HG03045 (cell line): ENCODE measurements around the gene CCDC88C.
A peak's percentile ranks its signal among the peaks of the same experiment; 100 is the strongest.
"Not testable (repeated sequence)": the region's sequence is repeated elsewhere in the genome, so short reads cannot be mapped to it uniquely, and the experiment has no call there.

Experiments
- ATAC-seq: cut with Tn5 transposase; IDR thresholded peaks from one replicate; pipeline ENCODE4 v1.9.1; 2021; ENCODE audit warnings: mild to moderate bottlenecking, moderate library complexity; ENCODE audit not compliant: unreplicated experiment

CCDC88C gene

DNA sequence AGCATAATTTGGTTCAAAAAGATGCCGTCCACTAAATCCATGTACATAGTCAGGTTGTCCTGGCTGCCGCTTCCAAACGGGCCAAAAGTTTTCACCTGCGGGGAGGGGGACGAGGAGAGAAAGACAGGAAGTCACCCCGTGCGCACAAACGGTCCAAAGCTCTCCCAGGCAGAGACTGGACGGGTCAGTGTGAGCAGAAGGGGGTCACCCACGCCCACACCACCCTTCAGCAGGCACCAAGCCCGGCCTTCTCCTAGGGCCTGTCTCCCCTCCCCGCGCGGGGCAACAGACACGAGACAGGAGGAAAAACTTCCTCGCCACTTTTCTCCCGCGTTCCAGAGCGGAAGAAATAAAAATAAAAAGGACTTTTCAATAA, 888 bp downstream of the CCDC88C start:
- ATAC-seq = no peak

DNA sequence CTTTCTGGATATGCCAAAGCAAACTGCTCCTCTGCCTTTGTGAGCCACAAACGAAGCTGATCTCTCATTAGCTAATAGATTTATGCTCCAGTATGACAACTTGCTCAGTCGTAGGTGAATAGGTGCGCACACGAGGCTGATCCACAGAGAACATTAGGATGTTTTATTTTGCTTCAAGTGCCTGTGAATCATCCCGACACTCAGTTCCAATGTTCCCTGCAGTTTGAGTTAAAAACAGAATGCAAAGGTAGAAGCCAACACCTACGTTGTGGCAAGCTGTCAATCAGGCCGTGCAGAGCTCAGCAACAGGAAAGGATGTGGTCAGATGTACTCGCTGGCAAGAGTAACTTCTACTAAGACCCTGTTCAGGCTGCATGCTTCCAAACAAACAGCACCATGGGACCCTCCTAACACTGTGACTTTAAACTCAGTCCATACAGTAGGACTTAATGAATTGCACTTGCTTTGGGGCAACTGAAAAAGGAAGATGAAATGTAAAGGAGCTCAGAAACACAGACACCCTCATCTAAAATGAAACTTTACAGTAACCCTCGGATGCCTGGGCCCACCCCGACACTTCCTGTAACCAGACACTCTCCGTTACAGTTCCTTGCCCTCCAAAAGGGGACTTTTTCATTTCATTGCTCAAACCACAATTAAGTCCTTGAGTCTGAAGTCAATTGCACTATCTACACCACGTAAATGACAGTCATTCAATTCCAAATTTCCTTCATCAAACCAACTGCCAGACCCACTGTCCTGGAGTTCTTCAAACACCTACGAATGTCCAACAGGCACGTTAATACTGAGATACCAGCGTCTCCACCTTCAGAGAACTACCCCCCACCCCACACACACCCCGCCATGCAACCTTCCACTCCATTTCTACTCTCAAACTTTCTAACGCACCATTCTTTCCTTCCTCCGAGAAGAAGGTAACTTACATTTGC, 1.6 kb downstream of the CCDC88C start:
- peak; percentile 45 for ATAC-seq

DNA sequence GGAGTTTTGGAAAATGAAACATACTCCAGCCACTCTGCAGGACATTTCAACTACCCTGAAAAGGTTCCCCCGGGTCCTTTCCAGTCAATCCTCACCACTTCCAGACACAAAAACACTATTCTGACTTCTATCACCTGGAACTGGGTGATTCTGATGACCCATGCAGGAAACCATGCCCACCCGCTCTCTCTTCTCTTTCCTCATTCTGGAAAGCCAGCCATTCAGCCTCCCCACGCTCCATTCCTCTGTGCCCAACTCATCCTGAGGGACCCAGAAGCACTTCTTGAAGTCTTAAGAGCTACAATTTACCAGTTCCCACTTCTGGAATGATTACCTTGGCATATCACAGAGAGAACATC, 3.2 kb downstream of the CCDC88C start:
- ATAC-seq = no peak

DNA sequence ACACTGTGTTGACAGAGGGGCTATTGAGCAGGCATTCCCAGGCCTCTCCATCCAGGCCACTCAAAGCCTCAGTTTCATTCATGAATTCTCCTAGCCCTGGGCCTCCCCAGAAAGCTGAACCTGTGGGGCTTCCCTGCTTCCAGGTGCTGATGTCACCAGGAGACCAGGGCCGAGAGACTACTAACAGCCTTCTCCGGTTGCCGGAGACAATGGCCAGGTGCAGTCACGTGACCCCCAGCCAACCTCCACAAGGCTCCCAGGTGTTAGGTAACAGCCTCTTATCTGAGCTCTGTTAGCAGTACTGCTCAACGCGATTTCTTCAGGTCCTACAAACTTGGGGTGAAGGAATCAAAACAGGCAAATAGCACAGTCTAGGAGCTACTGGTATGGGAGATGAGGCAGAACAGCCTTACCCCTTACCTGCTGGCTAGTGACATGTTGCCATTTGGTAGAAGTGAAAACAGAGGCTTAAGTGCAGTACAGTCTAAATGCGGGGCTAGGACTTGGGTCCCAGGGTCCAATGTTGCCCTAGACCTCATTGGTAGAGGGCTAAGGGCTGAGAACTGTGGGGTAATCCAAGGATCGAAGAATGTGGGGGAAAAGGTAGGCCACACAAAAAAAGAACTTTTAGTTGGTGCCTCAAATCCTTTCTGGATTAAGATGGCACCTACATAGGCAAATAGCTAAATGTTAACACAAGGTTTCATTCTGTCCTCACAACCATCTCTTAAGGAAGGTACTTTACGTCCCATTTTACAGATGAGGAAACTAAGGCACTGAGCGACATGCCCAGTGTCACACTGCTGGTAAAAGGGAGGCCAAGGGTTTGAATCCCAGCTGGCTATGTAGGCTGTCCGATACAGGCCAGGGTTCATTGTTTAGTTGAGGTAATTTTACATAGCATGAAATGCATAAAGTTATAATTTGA, 3.8 kb downstream of the CCDC88C start:
- ATAC-seq = no peak

DNA sequence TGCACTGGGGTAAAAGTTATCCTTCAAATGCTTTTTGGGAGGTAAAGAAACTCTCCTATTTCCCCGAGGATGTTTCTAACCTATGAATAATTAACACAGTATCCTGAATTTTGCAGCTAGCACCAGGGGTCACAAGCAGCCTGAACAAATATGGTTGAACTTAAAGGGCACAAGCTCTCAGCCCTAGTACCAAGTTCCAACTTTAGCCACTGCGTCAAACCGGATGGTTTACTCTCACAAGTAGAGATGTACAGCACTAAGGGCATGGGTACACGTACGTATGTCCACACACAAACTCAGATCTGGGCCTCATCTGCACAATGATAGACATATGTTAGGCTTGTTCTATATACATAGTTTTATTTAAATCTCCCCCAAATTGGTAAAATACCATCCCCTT, 4.7 kb downstream of the CCDC88C start:
- ATAC-seq = no peak

DNA sequence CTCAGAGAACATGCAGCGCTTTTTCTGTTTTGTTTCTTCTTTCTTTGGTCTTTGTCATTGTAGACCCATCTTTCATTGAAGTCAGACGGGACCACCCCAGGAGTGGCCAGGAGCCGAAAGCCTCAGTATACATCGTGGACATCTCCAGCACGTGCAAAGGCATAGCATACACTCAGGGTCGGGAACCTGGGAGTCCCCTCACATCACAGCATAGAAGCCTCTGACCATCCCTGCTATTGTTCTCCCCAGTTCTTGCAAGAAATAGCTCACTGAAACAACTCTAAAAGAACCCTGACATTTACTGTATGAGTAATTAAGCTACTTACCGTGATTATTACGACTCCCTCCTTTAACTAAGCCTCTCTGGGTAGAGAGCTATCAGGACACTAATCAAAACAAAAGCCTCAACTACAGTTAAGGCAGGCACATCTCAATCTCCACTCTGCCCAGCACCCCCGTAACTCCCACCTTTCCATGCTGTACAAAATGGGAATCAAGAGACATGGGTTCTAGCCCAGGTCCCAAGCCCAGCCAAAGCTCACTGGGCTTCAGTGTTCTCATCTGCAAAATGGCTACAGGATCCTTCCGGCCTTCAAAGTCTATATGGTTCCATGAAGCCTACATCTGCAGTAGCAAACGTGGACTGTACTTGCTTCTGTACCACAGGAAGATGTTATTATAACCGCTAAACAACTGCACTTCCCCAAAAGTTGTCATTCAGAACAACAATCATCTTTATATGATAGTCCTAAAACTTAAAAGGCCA, 6.7 kb downstream of the CCDC88C start:
- no peak for ATAC-seq

DNA sequence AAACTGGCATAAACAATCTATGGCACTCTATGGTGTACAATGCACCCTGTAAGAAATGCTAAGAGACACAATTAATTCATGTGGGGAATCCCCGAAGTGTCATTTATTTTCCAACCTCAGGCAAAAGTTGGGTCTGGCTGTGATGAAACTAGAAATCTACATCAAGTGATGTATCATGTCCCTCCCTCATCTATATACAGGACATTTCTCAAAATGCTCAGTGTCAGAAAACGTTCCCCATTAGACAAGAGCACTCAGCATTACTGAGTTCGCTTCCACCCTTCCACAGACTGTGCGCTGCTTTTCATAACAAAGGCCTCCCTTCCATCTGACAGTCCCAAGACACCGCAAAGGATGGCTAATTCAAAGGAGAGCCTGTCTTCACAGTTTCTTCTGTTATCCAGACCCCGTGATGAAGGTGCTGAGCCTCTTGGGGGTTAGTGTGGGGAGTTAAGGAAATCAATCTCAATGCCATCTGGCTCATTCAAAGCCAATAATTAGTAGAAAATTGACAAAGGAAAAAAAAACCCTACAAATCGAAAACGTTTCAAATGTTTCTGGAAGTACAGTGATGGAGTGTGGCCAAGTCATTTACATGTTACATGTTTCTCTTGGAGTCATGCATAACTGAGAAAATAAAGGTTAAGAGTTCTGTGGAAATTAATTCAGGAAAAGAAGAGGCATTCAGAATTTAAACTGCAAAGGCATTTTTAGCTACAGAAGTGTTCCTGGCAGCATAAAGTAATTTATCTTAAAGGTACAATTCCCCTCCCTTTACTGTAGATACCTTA, 7.5 kb downstream of the CCDC88C start:
- no peak for ATAC-seq

DNA sequence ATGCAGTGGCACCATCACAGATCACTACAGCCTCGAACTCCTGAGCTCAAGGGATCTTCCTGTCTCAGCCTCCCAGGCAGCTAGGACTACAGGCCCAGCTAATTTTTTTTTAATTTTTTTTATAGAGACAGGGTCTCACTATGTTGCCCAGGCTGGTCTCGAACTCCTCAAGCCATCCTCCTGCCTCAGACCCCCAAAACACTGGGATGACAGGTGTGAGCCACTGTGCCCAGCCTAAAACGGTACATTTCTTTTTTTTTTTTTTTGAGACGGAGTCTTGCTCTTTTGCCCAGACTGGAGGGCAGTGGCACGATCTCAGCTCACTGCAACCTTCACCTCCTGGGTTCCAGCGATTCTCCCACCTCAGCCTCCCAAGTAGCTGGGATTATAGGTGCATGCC, 8.4 kb downstream of the CCDC88C start:
- ATAC-seq = not testable (repeated sequence)

DNA sequence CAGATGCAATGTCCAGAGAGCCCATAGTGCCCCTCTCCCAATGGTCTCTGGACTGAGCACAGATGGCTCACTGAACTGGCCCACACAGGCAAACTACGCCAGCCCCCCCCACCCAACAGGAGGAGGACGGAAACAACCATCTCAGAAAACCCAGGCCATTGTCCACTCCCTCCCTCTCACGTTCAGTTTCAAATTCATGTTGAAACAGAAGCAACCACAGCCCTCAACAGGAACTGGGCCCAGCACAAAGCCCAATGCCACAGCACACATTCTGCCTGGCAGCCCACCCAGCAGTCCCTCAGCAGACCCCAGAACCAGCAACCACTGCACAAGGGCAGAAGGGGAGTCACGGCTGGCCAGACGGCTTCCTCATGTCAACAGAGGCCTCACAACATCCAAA, 10.6 kb downstream of the CCDC88C start:
- ATAC-seq = no peak

DNA sequence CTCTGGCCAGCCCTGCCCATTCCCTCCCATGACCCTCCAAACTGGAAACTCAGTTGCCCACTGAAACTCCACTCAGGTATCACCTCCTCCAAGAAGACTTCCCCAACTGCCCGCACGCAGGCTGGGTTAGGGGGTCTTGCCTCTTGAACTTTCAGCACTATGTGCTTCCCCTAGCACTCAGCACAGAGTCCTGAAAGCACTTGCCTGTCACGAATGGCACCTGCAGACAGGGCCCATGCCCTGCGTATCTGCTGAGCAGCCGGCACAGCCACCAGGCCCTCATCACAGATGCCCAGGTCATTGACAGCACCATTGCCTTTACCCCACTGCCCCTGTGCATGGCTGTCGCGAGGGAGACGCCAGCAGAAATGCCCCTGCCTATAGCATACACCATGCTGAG, 11.2 kb downstream of the CCDC88C start:
- no peak for ATAC-seq

DNA sequence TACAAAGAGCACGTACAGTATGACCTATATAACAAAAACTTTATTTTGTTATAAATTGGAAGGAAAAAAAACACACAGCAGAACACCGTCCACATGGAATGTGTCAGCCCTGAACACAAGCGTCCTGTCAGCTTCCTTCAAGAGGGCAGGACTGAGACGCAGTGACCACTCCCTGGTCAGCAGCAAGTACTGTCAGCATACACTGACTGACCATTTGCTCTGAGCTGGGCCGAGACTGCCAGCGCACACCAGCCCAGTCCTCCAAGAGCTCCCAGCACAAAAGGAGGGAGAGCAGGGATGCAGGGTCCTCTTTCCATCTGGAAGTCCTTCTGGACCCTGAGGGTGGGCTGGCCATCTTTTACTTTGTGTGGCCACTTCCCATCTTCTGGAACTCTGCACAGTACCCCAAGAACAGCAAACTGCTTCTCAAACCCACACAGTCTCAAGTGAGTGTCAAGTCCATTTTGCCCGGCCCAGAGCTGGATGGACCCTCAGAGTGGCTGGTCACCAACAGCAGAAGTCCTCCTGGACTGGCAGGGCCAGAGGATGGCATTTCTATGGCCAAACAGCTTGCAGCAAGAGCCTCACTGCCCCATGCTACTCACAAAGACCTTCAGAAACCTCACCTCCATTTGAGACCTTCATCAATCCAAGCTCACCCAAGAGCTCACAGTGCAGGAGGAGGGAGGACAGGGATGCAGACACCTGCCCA, 11.7 kb downstream of the CCDC88C start:
- no peak for ATAC-seq

DNA sequence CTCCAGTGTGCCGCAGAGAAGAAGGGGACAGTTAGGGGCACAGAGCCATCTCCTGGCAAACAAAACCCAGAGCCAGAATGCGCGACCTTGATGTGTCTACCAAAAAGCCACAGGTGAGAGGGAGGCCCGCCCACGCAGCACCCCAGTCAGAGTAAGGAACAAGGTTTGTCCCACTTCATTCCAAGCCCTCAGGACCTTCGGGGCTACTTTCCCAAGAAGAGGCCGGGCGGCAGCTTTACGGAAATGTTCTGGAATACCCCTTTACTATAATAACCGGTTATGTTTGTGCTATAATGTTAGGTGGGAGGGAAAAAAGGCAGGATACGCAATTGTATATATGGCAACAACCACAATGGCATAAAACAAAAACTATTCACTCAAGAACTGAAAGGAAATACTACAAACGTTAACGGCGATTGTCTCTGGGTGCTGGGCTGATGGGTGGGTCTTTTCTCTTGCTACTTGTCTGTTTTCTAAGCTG, 12.3 kb downstream of the CCDC88C start:
- ATAC-seq = no peak

DNA sequence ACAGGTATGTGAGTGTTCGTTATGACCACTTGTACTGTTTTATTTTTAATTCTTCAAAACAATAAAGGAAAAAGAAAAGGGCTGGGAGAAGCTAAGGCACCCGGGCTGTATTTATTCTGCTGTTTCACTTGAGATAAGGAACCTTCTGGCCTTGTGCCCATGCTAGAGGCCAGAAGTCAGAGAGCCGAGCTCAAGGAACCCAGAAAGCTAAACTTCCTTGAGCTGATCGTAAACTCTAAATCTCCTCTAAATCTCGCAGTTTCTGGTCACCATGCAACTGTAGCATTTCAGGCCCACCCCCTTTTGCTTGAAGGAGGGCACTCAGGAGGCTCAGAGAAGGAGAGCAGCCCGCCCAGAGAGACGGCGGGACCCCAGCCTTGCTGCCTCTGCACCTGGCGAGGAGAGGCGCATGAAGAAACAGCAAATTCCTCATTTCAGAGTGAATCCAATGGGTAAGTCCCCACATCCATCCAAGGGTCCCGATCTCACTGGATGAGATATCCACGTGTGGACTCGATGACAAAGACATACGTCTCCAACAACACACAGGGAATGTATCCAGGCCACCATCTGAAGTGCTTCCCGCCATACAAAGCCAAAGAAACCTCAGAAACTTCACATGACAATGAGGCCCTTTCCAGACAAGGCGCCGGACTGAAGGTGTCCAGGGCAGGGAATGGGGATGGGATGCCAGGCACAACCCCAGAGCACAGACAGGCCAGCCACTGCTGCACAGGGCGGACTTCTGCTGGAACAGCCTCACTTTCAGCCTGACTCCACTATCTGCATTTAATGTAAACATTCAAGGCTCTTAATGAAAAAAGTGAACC, 14.6 kb downstream of the CCDC88C start:
- ATAC-seq = no peak

DNA sequence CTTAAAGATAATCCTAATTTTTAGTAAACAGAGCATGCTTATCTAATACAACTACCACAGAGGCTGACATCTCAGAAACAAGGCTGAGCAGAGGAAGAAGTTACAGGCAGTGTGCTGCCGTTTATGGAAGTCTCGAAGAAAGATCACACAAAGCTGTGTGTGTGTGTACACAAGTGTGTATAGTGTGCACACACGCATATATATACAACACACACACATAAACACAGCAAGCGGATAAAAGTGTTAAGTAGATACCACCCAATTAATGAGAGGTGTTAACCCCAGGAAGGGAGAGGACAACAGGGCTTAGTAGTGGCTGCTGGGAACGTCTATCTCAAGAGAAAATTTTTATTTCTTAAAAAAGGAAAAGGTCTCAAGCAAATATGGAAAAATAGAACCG, 15.3 kb downstream of the CCDC88C start:
- ATAC-seq = no peak

DNA sequence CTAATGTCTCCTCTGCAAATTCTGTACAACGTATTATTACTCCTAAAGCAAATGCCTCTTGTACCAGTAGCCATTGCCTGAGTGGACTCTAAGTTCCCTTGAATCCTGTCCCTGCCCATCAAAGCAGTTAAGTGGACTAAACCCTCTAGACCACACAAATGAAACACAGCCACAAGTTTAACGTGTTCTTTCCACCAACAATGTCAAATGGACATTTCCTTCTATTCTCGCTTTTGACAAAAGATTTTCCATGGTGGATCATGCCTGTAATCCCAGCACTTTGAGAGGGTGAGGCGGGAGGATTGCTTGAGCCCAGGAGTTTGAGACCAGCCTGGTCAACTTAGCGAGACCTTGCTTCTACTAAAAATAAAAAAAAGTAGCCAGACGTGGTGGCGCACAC, 15.9 kb downstream of the CCDC88C start:
- no peak for ATAC-seq

DNA sequence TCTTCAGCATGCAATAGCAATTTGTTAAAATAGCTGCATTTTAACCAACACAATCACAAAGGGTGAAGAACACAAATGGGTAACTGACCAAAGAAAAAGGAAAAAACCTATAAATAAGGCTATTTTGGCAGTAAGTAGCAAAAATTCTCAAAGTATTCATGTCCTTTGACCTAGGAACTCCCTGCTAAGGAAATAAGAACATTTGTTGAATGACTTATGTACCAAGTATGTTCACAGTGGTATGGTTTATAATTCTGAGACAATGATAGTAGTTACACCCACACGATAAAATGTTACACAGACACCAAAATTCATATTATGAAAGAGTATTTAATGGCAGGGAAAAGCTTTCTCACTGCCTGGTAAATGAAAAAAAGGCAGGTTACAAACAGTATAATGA, 16.9 kb downstream of the CCDC88C start:
- no peak for ATAC-seq

DNA sequence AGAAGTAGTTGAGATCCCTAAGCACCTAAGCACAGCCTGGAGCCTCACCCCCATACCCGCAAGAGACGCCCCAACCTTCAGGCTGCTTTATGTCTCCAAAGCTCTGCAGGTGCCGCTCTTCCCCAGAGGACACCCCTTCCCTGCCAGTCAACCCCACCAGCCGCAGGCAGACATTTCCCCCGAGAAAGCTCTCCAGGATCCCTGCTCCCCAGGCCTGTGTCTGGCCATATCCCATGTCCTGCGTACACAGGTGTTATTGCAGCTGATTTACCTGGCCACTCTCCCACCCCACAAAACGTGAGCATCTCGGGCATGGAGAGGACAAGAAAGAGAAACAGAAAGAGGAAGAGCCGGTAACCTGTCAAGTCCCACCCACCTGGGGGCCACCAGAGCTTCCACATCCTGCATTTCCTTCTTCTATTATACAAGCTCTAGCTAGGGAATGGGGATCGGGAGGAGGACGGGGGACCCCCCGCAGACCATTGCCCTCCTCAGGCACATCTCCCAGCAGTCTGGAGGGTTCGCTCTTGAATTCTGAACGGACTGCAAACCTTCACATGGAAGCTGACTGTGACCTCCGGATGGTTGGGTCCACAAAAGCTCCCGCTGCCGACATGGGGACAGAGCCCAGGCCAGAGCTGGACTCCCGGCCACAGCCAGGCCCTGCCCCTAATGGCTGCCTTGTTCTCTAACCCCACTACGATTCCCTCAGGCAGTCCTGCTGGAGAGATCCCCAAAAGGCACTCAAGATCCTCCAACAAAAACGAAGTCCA, 17.6 kb downstream of the CCDC88C start:
- no peak for ATAC-seq

DNA sequence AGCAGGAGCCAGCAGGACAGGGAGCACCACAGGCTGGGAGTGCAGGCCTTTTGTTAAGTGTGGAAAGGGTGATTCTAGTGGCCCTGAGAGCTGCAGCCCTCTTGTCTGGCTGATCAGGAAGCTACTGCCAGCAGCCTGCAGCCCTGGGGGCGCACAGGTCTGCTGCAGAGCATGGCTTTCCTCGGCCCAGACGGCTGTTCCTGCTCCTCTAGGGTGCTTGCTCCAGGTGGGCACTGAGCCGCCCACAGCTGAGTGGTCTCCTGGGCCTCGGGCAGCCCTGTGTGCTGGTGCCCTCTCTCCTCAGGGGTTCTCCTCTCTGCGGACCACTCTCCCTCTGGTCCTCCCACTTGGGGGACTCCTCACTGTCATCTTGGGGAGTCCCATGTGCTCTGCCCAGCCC, 18.9 kb downstream of the CCDC88C start:
- no peak for ATAC-seq
